ENCODE data around the gene SNX11. TPM values are rescaled to one million over a fixed set of nuclear protein-coding genes. Genes with fewer than 3 reads are reported as not detected.
A peak's percentile ranks its signal among the peaks of the same experiment; 100 is the strongest.

The SNX11 gene
- polyA plus RNA-seq: 29.0 and 34.7 TPM in 2 replicates
- 25.7 and 30.7 TPM in 2 replicates for polyA minus RNA-seq

- TF ChIP-seq REST (IDR thresholded peaks at IDR 0.05; ENCODE audit: borderline replicate concordance) (no peak), MXI1 (conservative IDR thresholded peaks at IDR 0.05; ENCODE audit: poor library complexity, severe bottlenecking) (peak; percentile 75), EZH2 (IDR thresholded peaks at IDR 0.05; ENCODE audit: borderline replicate concordance, insufficient read depth, low read length, poor library complexity, severe bottlenecking) (no peak), POLR2AphosphoS5 (IDR thresholded peaks at IDR 0.05) (peak; percentile 66), EP300 (conservative IDR thresholded peaks at IDR 0.05; ENCODE audit: poor library complexity, severe bottlenecking) (peak; percentile 50), TAF1 (IDR thresholded peaks at IDR 0.05; ENCODE audit: low read depth) (peak; percentile 62), CTCF (IDR thresholded peaks at IDR 0.05; ENCODE audit: poor library complexity, severe bottlenecking) (peak; percentile 53), RAD21 (conservative IDR thresholded peaks at IDR 0.05) (no peak), SMC3 (conservative IDR thresholded peaks at IDR 0.05; ENCODE audit: poor library complexity) (peak; percentile 33)
- no peaks in the 10 kb centered on the region for H3K9me3 ChIP-seq (ENCODE audit: low read length)
- H3K4me3 ChIP-seq (ENCODE audit: low read length): peak within 1 kb of the TSS; percentile 79
- peaks cover 31% of the 10 kb centered on the region for H3K79me2 ChIP-seq (replicated peaks; ENCODE audit: insufficient read depth, low read length)
- peak within 1 kb of the TSS; percentile 79 for H3K27ac ChIP-seq (ENCODE audit: low read length)
- no peaks in the 10 kb centered on the region for H4K20me1 ChIP-seq (ENCODE audit: insufficient read depth)
- no peaks in the 10 kb centered on the region for H3K9me2 ChIP-seq (ENCODE audit: insufficient read depth, low read length)
- H2AFZ ChIP-seq (ENCODE audit: low read depth, low read length): peak within 1 kb of the TSS; percentile 73
- H3K9ac ChIP-seq (ENCODE audit: low read length): peak within 1 kb of the TSS; percentile 76
- H3K27me3 ChIP-seq (ENCODE audit: insufficient read depth, low read depth, low read length): no peaks in the 10 kb centered on the region
- H3F3A ChIP-seq (ENCODE audit: insufficient read depth, low read length, poor library complexity, severe bottlenecking): no peaks in the 10 kb centered on the region
- no peaks in the 10 kb centered on the region for H3K36me3 ChIP-seq (ENCODE audit: insufficient read depth, low read length)
- H3K4me2 ChIP-seq (ENCODE audit: low read length): peak within 1 kb of the TSS; percentile 76
Observed at GRCh38 chr17:48107137-48108055, at the start of gene SNX11. Gene SNX11 (plus strand): TSS chr17:48107766. CDS start chr17:48112044, 4,278 bp downstream.

GRCh38 chr17:48058393-48059124, 49.0 kb upstream of the SNX11 start:
- H3K4me3 ChIP-seq (ENCODE audit: low read length): no peak overlapping the region
- no peaks in the 10 kb centered on the region for H3K9me3 ChIP-seq (ENCODE audit: low read length)
- H3K36me3 ChIP-seq (ENCODE audit: insufficient read depth, low read length): no peaks in the 10 kb centered on the region
- no peak overlapping the region for H3K27ac ChIP-seq (ENCODE audit: low read length)
- no peak overlapping the region for H3K9ac ChIP-seq (ENCODE audit: low read length)
- no peak overlapping the region for H2AFZ ChIP-seq (ENCODE audit: low read depth, low read length)
- H3K4me2 ChIP-seq (ENCODE audit: low read length): no peak overlapping the region
- H3K27me3 ChIP-seq (ENCODE audit: insufficient read depth, low read depth, low read length): no peaks in the 10 kb centered on the region
- H4K20me1 ChIP-seq (ENCODE audit: insufficient read depth): peaks cover 12% of the 10 kb centered on the region
- H3F3A ChIP-seq (ENCODE audit: insufficient read depth, low read length, poor library complexity, severe bottlenecking): no peaks in the 10 kb centered on the region
- no peaks in the 10 kb centered on the region for H3K9me2 ChIP-seq (ENCODE audit: insufficient read depth, low read length)
- H3K79me2 ChIP-seq (replicated peaks; ENCODE audit: insufficient read depth, low read length): peaks cover 17% of the 10 kb centered on the region
- TF ChIP-seq SMC3 (conservative IDR thresholded peaks at IDR 0.05; ENCODE audit: poor library complexity): no peak
- TF ChIP-seq POLR2AphosphoS5 (IDR thresholded peaks at IDR 0.05): no peak
- TF ChIP-seq EP300 (conservative IDR thresholded peaks at IDR 0.05; ENCODE audit: poor library complexity, severe bottlenecking): no peak
- no peak for TF ChIP-seq RAD21 (conservative IDR thresholded peaks at IDR 0.05)
- no peak for TF ChIP-seq TAF1 (IDR thresholded peaks at IDR 0.05; ENCODE audit: low read depth)
- no peak for TF ChIP-seq CTCF (IDR thresholded peaks at IDR 0.05; ENCODE audit: poor library complexity, severe bottlenecking)
- no peak for TF ChIP-seq REST (IDR thresholded peaks at IDR 0.05; ENCODE audit: borderline replicate concordance)
- TF ChIP-seq EZH2 (IDR thresholded peaks at IDR 0.05; ENCODE audit: borderline replicate concordance, insufficient read depth, low read length, poor library complexity, severe bottlenecking): no peak
- TF ChIP-seq MXI1 (conservative IDR thresholded peaks at IDR 0.05; ENCODE audit: poor library complexity, severe bottlenecking): no peak

Data from neural cell (in vitro differentiated cells).